Fibroblast of lung (primary cell): ENCODE results near the gene SEC31A.
"Not testable (repeated sequence)": the region's sequence is repeated elsewhere in the genome, so short reads cannot be mapped to it uniquely, and the experiment has no call there.

Source experiments
- EZH2 ChIP-seq: IDR thresholded peaks from 2 replicates; pipeline ENCODE4 v1.5.1; 2012; ENCODE audit warnings: low read length, control low read depth, mild to moderate bottlenecking; ENCODE audit errors: missing control alignments
- TF ChIP-seq, protein P1 (sequence below), 2 donors: IDR thresholded peaks in 1 of 2; conservative IDR thresholded peaks in 1 of 2; 1 replicate in 1 of 2; 2 replicates in 1 of 2; pipeline ENCODE4 v1.5.1; 2011 to 2012; ENCODE audit warnings: low read length in 2 of 2, control low read depth in 1 of 2, inconsistent platforms in 1 of 2, low read depth in 1 of 2, mild to moderate bottlenecking in 1 of 2

GRCh38 chr4:82860487-82860886 lies 30.5 kb downstream of the SEC31A start:
- TF ChIP-seq, protein P1, sequence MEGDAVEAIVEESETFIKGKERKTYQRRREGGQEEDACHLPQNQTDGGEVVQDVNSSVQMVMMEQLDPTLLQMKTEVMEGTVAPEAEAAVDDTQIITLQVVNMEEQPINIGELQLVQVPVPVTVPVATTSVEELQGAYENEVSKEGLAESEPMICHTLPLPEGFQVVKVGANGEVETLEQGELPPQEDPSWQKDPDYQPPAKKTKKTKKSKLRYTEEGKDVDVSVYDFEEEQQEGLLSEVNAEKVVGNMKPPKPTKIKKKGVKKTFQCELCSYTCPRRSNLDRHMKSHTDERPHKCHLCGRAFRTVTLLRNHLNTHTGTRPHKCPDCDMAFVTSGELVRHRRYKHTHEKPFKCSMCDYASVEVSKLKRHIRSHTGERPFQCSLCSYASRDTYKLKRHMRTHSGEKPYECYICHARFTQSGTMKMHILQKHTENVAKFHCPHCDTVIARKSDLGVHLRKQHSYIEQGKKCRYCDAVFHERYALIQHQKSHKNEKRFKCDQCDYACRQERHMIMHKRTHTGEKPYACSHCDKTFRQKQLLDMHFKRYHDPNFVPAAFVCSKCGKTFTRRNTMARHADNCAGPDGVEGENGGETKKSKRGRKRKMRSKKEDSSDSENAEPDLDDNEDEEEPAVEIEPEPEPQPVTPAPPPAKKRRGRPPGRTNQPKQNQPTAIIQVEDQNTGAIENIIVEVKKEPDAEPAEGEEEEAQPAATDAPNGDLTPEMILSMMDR (conservative IDR thresholded peaks at IDR 0.05 in 1 of 2, IDR thresholded peaks at IDR 0.05 in 1 of 2; ENCODE audit: low read depth in 1 of 2, low read length in 2 of 2) = not testable (repeated sequence)
- TF ChIP-seq EZH2 = not testable (repeated sequence)
